ENCODE measurements around the gene GNA14. TPM values are rescaled to one million over a fixed set of nuclear protein-coding genes. Genes with fewer than 3 reads are reported as not detected.

Gene GNA14
- polyA plus RNA-seq, 1 donor from 2014 or later, result 0.40 TPM

GRCh38 chr9:77598991-77599390 lies 49.1 kb downstream of the GNA14 start:
- no peaks in the 10 kb centered on the region for H4K20me1 ChIP-seq (ENCODE audit: insufficient read depth)
- no peak overlapping the region for H2AFZ ChIP-seq (ENCODE audit: low read depth, low read length)
- no peaks in the 10 kb centered on the region for H3F3A ChIP-seq (ENCODE audit: insufficient read depth, low read length, poor library complexity, severe bottlenecking)
- TF ChIP-seq MXI1 (conservative IDR thresholded peaks at IDR 0.05; ENCODE audit: poor library complexity, severe bottlenecking) (no peak), SMC3 (conservative IDR thresholded peaks at IDR 0.05; ENCODE audit: poor library complexity) (no peak), EP300 (conservative IDR thresholded peaks at IDR 0.05; ENCODE audit: poor library complexity, severe bottlenecking) (no peak), POLR2AphosphoS5 (IDR thresholded peaks at IDR 0.05) (no peak), REST (IDR thresholded peaks at IDR 0.05; ENCODE audit: borderline replicate concordance) (no peak), EZH2 (IDR thresholded peaks at IDR 0.05; ENCODE audit: borderline replicate concordance, insufficient read depth, low read length, poor library complexity, severe bottlenecking) (no peak), RAD21 (conservative IDR thresholded peaks at IDR 0.05) (no peak), TAF1 (IDR thresholded peaks at IDR 0.05; ENCODE audit: low read depth) (no peak), CTCF (IDR thresholded peaks at IDR 0.05; ENCODE audit: poor library complexity, severe bottlenecking) (no peak)
- H3K79me2 ChIP-seq (replicated peaks; ENCODE audit: insufficient read depth, low read length), result no peaks in the 10 kb centered on the region
- no peaks in the 10 kb centered on the region for H3K27me3 ChIP-seq (ENCODE audit: insufficient read depth, low read depth, low read length)
- H3K4me3 ChIP-seq (ENCODE audit: low read length), result no peak overlapping the region
- no peak overlapping the region for H3K9ac ChIP-seq (ENCODE audit: low read length)
- no peaks in the 10 kb centered on the region for H3K9me2 ChIP-seq (ENCODE audit: insufficient read depth, low read length)
- H3K9me3 ChIP-seq (ENCODE audit: low read length), result no peaks in the 10 kb centered on the region
- H3K4me2 ChIP-seq (ENCODE audit: low read length), result no peak overlapping the region
- H3K36me3 ChIP-seq (ENCODE audit: insufficient read depth, low read length), result no peaks in the 10 kb centered on the region
- H3K27ac ChIP-seq (ENCODE audit: low read length), result no peak overlapping the region

- Histone ChIP-seq H3K27me3 (ENCODE audit: insufficient read depth, low read depth, low read length) (no peaks in the 10 kb centered on the region), H3K4me2 (ENCODE audit: low read length) (no peak overlapping the region), H3K36me3 (ENCODE audit: insufficient read depth, low read length) (no peaks in the 10 kb centered on the region), H3K4me3 (ENCODE audit: low read length) (no peak overlapping the region), H3F3A (ENCODE audit: insufficient read depth, low read length, poor library complexity, severe bottlenecking) (no peaks in the 10 kb centered on the region), H3K9me2 (ENCODE audit: insufficient read depth, low read length) (no peaks in the 10 kb centered on the region), H3K9ac (ENCODE audit: low read length) (no peak overlapping the region), H2AFZ (ENCODE audit: low read depth, low read length) (no peak overlapping the region), H3K9me3 (ENCODE audit: low read length) (no peaks in the 10 kb centered on the region), H3K79me2 (replicated peaks; ENCODE audit: insufficient read depth, low read length) (no peaks in the 10 kb centered on the region), H3K27ac (ENCODE audit: low read length) (no peak overlapping the region), H4K20me1 (ENCODE audit: insufficient read depth) (no peaks in the 10 kb centered on the region)
- TF ChIP-seq REST (IDR thresholded peaks at IDR 0.05; ENCODE audit: borderline replicate concordance) (no peak), SMC3 (conservative IDR thresholded peaks at IDR 0.05; ENCODE audit: poor library complexity) (no peak), TAF1 (IDR thresholded peaks at IDR 0.05; ENCODE audit: low read depth) (no peak), CTCF (IDR thresholded peaks at IDR 0.05; ENCODE audit: poor library complexity, severe bottlenecking) (no peak), POLR2AphosphoS5 (IDR thresholded peaks at IDR 0.05) (no peak), RAD21 (conservative IDR thresholded peaks at IDR 0.05) (no peak), EZH2 (IDR thresholded peaks at IDR 0.05; ENCODE audit: borderline replicate concordance, insufficient read depth, low read length, poor library complexity, severe bottlenecking) (no peak), EP300 (conservative IDR thresholded peaks at IDR 0.05; ENCODE audit: poor library complexity, severe bottlenecking) (no peak), MXI1 (conservative IDR thresholded peaks at IDR 0.05; ENCODE audit: poor library complexity, severe bottlenecking) (no peak)
Observed at GRCh38 chr9:77598524-77598923, 49.6 kb downstream of the GNA14 start.
